Measurements from ENCODE around the gene PCNX3.

GRCh38 chr11:65613091-65613928, 2.3 kb upstream of the PCNX3 start:
- TF ChIP-seq CTCF (IDR thresholded peaks at IDR 0.05) (no peak), POLR2AphosphoS5 (IDR thresholded peaks at IDR 0.05; ENCODE audit: low read depth, low read length) (no peak)

Measured in Panc1 (cell line).